Pons (tissue), 1 donor: ENCODE results near the gene NAPA.

ENCODE experiments used
- DNase-seq: peaks from one replicate; pipeline ENCODE4 v3.0.0-alpha.2; 2016; ENCODE audit warnings: low spot score

Gene NAPA

GRCh38 chr19:47499863-47500830 is 14.7 kb downstream of the NAPA start:
- DNase-seq = no peak

- no peak for DNase-seq
Measured at GRCh38 chr19:47499371-47499770, 15.5 kb downstream of the NAPA start.

DNA sequence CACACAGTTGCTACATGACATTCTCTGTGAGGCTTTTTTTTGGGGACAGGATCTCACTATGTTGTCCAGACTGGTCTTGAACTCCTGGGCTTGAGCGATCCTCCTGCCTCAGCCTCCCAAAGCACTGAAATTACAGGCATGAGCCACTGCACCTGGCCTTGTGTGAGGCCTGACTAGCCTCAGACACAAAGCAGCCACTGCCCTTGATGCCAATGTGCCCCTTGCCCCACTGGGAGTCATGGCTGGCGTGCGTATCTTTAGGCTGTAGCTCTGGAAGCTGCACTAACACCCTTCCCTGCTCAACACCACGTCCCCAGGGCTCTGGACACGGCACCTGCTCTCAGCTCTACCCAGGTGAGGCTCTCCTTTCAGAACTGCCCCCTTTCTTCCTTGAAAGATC is 16.3 kb downstream of the NAPA start:
- no peak for DNase-seq

- DNase-seq = no peak
Measured at GRCh38 chr19:47497821-47498520, 16.9 kb downstream of the NAPA start.

DNA sequence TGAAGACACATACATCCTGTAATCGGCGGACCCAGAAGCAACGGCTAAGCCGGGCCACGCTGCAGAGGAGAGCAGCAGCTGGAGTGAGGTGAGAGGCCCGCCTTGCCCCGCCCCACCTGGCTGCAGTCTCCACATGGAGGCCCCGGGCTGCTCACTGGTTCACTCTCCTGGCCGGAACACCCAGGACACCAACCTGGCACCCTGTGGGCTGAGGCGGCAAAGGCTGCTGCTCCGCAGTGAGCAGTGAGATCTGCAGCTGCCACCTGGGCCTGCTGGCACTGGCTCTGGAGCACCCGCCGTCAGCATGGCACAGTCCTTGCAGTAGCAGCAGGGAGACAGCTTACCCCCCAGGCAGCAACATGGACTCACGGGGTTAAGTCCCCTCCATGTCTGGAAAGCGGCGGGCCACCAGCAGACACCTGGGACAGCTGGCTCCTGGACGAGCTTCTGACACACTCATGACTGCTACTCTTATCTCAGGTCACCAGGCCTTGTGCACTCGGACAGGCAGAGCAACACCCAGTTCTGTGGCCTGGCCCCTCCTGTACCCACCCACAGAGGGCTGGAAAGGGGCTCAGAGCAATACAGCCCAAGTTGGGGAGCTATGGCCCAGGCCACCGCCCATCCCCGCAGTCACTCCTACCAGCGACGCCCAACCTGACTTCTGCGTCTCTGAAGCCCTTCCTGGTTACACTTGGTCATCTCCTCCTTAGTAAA is 17.7 kb downstream of the NAPA start:
- DNase-seq = no peak

DNA sequence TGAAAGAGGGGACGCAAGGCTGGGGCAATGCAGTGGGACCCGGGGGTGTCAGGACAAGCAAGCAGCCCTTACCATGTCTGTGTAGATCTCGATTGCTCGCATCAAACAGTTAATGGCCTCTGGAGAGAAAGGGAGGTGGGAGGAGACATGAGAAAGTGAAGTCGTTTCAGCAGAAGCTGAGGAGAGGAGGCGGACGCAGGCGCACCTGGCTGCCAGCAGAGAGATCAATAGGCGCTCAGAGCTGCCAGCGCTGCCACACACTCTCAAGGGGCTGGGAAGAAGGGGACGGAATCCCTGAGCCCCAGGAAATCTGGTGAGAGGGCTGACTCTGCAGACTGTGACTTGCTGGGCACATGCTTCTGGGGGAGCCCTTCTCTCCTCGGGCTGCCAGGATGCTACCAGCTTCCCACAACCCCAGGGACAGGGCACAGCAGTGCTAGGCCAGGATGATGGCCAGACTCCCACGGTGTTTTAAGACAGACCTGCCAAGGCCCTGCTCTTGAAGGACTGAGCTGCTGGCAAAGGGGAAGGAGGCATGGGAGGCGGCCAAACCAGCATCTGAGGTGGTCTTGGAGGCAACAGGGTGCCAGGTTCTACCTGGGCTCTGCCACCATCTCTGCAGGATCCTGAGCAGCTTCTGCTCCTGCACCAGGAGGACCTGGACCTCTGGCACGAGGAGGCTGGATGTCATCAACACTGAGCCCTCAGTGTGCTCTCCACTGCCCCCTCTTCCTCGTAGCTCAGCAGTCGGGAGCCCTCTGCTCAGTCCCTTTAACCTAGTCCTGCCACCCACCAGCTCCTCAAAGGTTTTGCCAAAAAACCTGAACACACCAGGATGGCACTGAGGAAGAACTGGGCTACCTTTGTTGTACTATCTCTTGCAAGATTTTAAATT is 19.1 kb downstream of the NAPA start:
- DNase-seq = no peak

GRCh38 chr19:47494729-47495128 is 20.1 kb downstream of the NAPA start:
- no peak for DNase-seq

DNA sequence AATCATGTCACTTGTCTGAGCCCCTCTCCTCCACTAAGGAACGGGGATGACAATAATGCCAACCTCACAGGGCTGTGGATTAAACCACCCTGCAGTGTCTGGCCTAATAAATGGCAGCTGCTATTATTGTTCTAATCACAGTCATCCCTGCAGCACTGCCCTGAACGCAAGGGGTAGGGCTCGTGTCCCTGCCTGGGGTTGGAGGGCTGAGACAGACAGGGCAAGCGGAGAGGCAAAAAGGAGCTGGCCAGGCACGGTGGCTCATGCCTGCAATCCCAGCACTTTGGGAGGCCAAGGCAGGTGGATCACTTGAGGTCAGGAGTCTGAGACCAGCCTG is 20.7 kb downstream of the NAPA start:
- DNase-seq = no peak

GRCh38 chr19:47493378-47494210 is 21.3 kb downstream of the NAPA start:
- no peak for DNase-seq

- no peak for DNase-seq
Measured at GRCh38 chr19:47492571-47493377, 22.1 kb downstream of the NAPA start.

- DNase-seq = no peak
Measured at GRCh38 chr19:47492137-47492533, 22.7 kb downstream of the NAPA start.

DNA sequence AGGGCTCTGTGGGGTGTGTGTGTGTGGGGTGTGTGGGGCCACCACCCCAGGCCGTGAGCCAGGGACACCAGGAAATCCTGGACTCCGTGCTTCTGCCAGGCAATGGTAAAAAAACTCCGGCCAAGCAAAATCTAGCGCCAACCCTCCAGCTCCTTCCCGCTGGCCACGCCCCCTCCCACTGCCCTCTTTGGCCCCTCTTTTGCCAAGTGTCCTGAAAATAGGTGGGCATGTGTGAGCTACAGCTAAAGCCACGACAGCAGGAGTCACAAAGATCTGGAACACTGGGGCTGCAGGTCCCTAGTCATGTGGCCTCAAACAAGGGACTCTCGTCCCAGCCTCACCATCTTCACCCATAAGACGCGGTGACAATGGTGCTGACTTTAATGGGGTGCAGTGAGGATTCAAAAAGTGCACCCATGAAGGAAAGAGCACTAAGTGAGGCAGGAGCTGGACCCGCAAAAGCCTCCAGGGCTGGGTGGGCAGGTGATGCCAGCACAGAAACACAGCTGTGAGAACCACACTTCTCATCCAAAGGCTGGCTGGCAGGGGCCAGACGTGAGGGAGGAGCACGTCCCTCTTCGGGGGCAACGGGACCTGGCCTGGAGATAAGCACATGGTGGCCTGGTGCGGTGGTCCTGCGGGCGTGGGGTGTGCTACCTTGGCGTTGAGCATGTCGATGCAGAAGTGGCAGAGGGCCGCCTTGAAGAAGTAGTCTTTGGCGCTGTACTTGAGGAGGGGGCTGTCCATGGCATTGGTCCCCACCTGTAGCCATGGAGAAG is 23.3 kb downstream of the NAPA start:
- DNase-seq = no peak

GRCh38 chr19:47490847-47491246 is 24.0 kb downstream of the NAPA start:
- DNase-seq = no peak

DNA sequence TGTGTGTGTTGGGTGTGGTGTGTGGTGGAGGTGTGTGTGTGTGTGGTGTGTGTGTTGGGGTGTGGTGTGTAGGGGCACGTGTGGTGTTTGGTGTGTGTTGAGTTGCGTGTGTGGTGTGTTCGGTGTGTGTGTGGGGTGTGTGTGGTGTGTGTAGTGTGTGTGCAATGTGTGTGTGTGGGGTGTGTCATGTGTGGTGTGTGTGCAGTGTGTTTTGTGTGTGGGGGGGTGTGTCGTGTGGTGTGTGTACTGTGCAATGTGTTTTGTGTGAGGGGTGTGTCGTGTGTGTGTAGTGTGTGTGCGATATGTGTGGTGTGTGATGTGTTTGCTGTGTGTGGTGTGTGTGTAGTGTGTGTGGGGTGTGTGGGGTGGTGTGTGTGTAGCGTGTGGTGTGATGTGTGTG is 24.8 kb downstream of the NAPA start:
- no peak for DNase-seq

GRCh38 chr19:47489072-47489914 is 25.6 kb downstream of the NAPA start:
- DNase-seq = no peak

DNA sequence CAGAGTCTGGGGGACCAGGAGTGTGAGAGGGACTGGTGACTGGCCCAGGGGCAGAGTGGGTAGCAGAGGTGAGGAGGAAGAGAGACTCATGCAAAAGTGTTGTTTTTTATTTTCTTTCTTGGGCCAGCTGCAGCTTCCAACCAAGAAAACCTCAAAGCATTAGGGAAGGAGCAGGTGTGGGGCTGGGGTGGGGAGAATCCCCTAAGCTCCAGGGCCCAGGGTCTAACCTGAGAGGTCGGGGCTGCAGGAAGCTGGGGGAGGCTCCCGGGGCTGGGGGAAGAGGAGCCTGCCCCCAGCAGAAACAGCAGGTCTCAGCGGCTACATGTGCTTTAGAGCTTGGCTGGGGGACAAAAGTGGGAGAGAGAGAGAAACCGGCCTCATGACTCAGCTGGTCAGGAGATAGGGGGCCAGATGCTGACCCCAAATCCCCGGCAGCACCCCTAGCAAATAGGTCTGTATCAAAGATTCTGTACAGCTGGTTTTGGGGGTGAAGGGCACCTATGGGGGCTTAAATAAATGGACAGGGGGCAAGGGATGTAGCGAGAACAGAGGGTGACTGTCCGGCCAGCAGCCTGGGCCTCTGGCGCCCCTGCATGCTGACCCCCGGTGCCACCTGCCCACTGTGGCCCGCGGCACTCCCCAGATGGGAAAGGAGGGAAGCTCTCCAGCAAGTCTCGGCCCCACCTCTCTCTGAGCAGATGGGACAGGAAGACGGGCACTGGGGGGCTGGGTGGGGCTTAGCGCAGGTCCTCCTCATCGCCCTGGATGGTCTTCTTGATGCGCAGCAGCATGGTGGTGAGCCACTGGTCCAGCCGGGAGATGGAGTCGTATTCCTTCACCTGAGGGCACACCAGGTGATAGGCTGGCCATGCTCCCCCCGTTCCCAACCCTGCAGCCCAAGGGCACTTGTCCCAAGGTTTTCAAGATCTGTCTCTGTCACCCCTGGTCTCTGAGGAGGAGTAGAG is 27.0 kb downstream of the NAPA start:
- no peak for DNase-seq

- no peak for DNase-seq
Measured at GRCh38 chr19:47486900-47487299, 28.0 kb downstream of the NAPA start.
